Kidney (tissue), 14 donors: ENCODE data around the gene CCNB2. TPM values are rescaled to one million over a fixed set of nuclear protein-coding genes. Genes with fewer than 3 reads are reported as not detected.

Experiments
- DNase-seq, 5 donors: peaks; one replicate each; pipeline ENCODE4 v3.0.0-alpha.2; 2013 to 2020
- FAIRE-seq: peaks from 2 replicates; lab custom pipeline; 2012; peaks lifted over from hg19 to GRCh38; lab: Jason Lieb, UNC
- H3K27ac ChIP-seq, 2 donors: one replicate each; pipeline ENCODE4 v1.7.0; 2013; ENCODE audit warnings: low read depth in 2 of 2, low read length in 2 of 2, inconsistent platforms in 1 of 2
- H3K27me3 ChIP-seq: one replicate; pipeline ENCODE4 v1.7.1; 2013; ENCODE audit warnings: low read length, inconsistent platforms; ENCODE audit not compliant: control insufficient read depth, insufficient read depth
- H3K36me3 ChIP-seq, 3 donors: one replicate each; pipeline versions ENCODE4 v1.7.0 to v1.7.1; 2013; ENCODE audit warnings: low read length in 3 of 3, control low read depth in 1 of 3, inconsistent platforms in 1 of 3; ENCODE audit not compliant: insufficient read depth in 3 of 3, control insufficient read depth in 2 of 3
- H3K4me1 ChIP-seq, 3 donors: one replicate each; pipeline versions ENCODE4 v1.7.0 to v1.7.1; 2013; ENCODE audit warnings: low read length in 3 of 3, inconsistent platforms in 1 of 3, low read depth in 1 of 3; ENCODE audit not compliant: control insufficient read depth in 2 of 3, insufficient read depth in 2 of 3
- H3K4me3 ChIP-seq, 3 donors: one replicate each; pipeline versions ENCODE4 v1.7.0 to v1.8.1; 2013; ENCODE audit warnings: low read length in 3 of 3, control low read depth in 1 of 3, inconsistent platforms in 1 of 3
- H3K9ac ChIP-seq, 3 donors: one replicate each; pipeline versions ENCODE4 v1.7.0 to v1.7.1; 2013; ENCODE audit warnings: low read length in 3 of 3, control low read depth in 1 of 3, inconsistent platforms in 1 of 3
- H3K9me3 ChIP-seq, 3 donors: one replicate each; pipeline versions ENCODE4 v1.7.0 to v1.7.1; 2013; ENCODE audit warnings: low read length in 3 of 3, control low read depth in 1 of 3, inconsistent platforms in 1 of 3; ENCODE audit not compliant: control insufficient read depth in 2 of 3, insufficient read depth in 1 of 3
- CTCF ChIP-seq: IDR thresholded peaks from 3 replicates; pipeline ENCODE4 v1.5.1; 2012; ENCODE audit warnings: mild to moderate bottlenecking, moderate library complexity, borderline replicate concordance; ENCODE audit not compliant: insufficient read depth; ENCODE audit errors: extremely low read depth
- intact Hi-C: fragments of 100-400 bp; cut with DNase I; formaldehyde crosslinking; loops from one replicate; pipeline ENCODE4 v1.11.1; 2022
- polyA plus RNA-seq: library from polyadenylated mRNA; stranded (reverse); fragments of 350-450 nt; fragmentation: Illumina TruSeq; extraction: RNeasy Lipid Tissue Mini Kit (QIAGEN cat#74804); gene quantifications from one replicate; pipeline ENCODE4 v1.2.3, GENCODE V29; 2014; ENCODE audit warnings: low read depth, low replicate concordance; ENCODE audit not compliant: insufficient read depth
- total RNA-seq: library from RNA; stranded (reverse); fragmentation: NEBNext Ultra II Directional; extraction: Animal tissue kit (Norgen Biotek cat#: 25700); gene quantifications from one replicate; pipeline ENCODE4 v1.2.1, GENCODE V29; 2021
- donor health status: control.
- donor health status: control.
- donor health status: control.
- donor health status: control.
- donor health status: control.
- donor health status: DM: yes; HTN: yes; CAD: no.
- donor health status: Normal renal cell carcinoma (clear cell type).

CCNB2 gene
- total and polyA plus RNA-seq, 2 donors from 2014 or later: 0.26 to 0.94 TPM

GRCh38 chr15:59137566-59137965 is 32.6 kb downstream of the CCNB2 start:
- Histone ChIP-seq H3K4me3 (no peak overlapping the region), H3K27me3 (no peaks in the 10 kb centered on the region), H3K4me1 (peaks cover 0 to 3% (median 2%) of the 10 kb centered on the region in 3 donors), H3K9me3 (no peaks in the 10 kb centered on the region), H3K36me3 (peaks cover 7 to 12% (median 8%) of the 10 kb centered on the region in 3 donors), H3K9ac (no peak overlapping the region), H3K27ac (no peak overlapping the region)
- FAIRE-seq (no peak), DNase-seq (no peak)
- no peak for TF ChIP-seq CTCF
- intact Hi-C loops: no loop called here

DNA sequence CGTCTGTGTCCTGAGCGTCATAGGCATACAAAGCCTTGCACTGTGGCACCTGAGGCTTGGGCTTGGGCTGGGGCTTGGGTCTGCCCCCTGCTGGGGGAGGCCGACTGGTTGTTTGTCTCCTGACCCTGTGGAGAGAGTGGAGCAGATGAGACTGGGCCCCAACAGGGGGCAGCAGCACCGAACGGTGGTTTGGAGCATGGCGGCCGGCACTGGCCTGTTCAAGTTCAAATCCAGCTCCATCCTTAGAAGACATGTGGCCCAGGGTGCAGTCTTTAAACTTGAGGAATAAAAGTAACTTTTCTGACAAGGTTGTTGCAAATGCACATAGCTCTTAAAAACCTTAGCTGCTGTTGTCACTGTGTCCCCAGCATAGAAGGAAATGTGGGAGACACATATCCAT is 33.3 kb downstream of the CCNB2 start:
- H3K9ac ChIP-seq: no peak overlapping the region
- DNase-seq (peak in 4 of 5 donors; percentile 16 to 48 (median 34)), FAIRE-seq (no peak)
- intact Hi-C loops: no loop called here
- H3K4me1 ChIP-seq: peaks cover 0 to 3% (median 2%) of the 10 kb centered on the region in 3 donors
- no peaks in the 10 kb centered on the region for H3K9me3 ChIP-seq
- H3K4me3 ChIP-seq: no peak overlapping the region
- H3K36me3 ChIP-seq: peaks cover 7 to 15% (median 8%) of the 10 kb centered on the region in 3 donors
- no peaks in the 10 kb centered on the region for H3K27me3 ChIP-seq
- H3K27ac ChIP-seq: no peak overlapping the region
- peak; percentile 25 for TF ChIP-seq CTCF

DNA sequence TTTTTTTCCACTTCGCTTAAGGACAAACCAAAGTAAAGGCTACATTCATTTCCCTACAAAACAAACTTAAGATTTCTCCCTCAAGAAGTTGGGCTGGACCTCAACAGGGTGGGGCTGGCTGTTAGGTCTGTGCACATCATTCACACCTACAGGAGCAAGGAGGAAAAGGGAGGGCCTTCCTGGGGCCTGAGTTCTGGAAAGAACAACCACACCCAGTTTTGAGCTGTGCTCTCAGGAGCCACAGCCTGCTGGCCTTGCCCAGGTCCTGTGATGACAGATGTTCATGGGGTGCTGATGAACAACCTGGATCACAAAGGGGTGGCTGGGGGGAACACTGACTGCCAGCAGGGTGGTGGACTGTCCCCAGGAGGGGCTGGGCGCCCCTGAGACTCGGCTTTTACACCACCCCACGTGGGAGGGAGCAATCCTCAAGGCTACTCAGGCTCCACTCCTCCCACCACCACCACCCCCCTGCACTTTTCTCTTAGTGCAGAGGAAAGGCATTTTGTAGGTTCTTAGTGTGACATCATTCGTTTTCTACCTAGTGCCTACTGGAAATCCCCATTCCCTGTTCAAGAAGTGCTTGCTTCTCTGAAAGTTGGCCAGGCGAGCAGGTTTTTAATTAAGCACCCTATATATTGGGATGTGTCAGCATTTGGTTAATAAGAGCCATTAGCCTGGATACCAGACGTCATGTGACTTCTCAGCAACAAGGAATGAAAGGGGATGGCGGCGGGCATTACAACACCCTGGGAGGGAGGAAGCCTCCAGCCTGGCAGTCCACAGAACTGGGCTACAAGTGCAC is 35.7 kb downstream of the CCNB2 start:
- no peak for FAIRE-seq
- Histone ChIP-seq H3K36me3 (peaks cover 7 to 12% (median 7%) of the 10 kb centered on the region in 3 donors), H3K27me3 (no peaks in the 10 kb centered on the region), H3K27ac (no peak overlapping the region), H3K4me3 (no peak overlapping the region), H3K4me1 (peaks cover 0 to 3% (median 2%) of the 10 kb centered on the region in 3 donors), H3K9me3 (no peaks in the 10 kb centered on the region), H3K9ac (no peak overlapping the region)
- no peak for TF ChIP-seq CTCF
- intact Hi-C loops: no loop called here
- DNase-seq: peak in 1 of 5 donors; percentile 68
